Type B pancreatic cell (in vitro differentiated cells): ENCODE results near the gene SYT4. TPM values are rescaled to one million over a fixed set of nuclear protein-coding genes. Genes with fewer than 3 reads are reported as not detected.

Experiments
- total RNA-seq: library from RNA; stranded (reverse); gene quantifications from 2 replicates; pipeline ENCODE4 v1.2.1, GENCODE V29; 2021; ENCODE audit warnings: low replicate concordance

SYT4 gene
- total RNA-seq, 1 donor from 2014 or later = 20.5 TPM

Other genes starting within 250 kb of the SYT4 start
- not detected in 2 replicates for gene RIT2, start 161.8 kb downstream of the SYT4 start, total RNA-seq